GM12875 (cell line): Measurements from ENCODE around the gene LMBR1.
"Not testable (repeated sequence)": the region's sequence is repeated elsewhere in the genome, so short reads cannot be mapped to it uniquely, and the experiment has no call there.

ENCODE experiments used
- H3K4me3 ChIP-seq: one replicate; pipeline ENCODE4 v1.5.1; 2011; ENCODE audit warnings: low read depth, low read length, control low read depth
- CTCF ChIP-seq: IDR thresholded peaks from 2 replicates; pipeline ENCODE4 v1.5.1; 2011; ENCODE audit warnings: low read depth, mild to moderate bottlenecking, control low read depth, inconsistent platforms, low read length, moderate library complexity, borderline replicate concordance; ENCODE audit not compliant: insufficient read depth

LMBR1 gene

GRCh38 chr7:156854654-156855053 lies 38.3 kb downstream of the LMBR1 start:
- H3K4me3 ChIP-seq: no peak overlapping the region
- no peak for TF ChIP-seq CTCF

- H3K4me3 ChIP-seq: no peak overlapping the region
- TF ChIP-seq CTCF: no peak
Measured at GRCh38 chr7:156848979-156849378, 44.0 kb downstream of the LMBR1 start.

GRCh38 chr7:156845379-156846101 lies 47.4 kb downstream of the LMBR1 start:
- no peak for TF ChIP-seq CTCF
- no peak overlapping the region for H3K4me3 ChIP-seq

- not testable (repeated sequence) for H3K4me3 ChIP-seq
Measured at GRCh38 chr7:156843582-156843981, 49.4 kb downstream of the LMBR1 start.

GRCh38 chr7:156843157-156843556 lies 49.8 kb downstream of the LMBR1 start:
- TF ChIP-seq CTCF: no peak
- H3K4me3 ChIP-seq: no peak overlapping the region

- TF ChIP-seq CTCF: no peak
- H3K4me3 ChIP-seq: no peak overlapping the region
Measured at GRCh38 chr7:156842740-156843140, 50.2 kb downstream of the LMBR1 start.

GRCh38 chr7:156842317-156842716 lies 50.7 kb downstream of the LMBR1 start:
- TF ChIP-seq CTCF: no peak
- no peak overlapping the region for H3K4me3 ChIP-seq
